ENCODE data around the gene C22orf31.

DNA sequence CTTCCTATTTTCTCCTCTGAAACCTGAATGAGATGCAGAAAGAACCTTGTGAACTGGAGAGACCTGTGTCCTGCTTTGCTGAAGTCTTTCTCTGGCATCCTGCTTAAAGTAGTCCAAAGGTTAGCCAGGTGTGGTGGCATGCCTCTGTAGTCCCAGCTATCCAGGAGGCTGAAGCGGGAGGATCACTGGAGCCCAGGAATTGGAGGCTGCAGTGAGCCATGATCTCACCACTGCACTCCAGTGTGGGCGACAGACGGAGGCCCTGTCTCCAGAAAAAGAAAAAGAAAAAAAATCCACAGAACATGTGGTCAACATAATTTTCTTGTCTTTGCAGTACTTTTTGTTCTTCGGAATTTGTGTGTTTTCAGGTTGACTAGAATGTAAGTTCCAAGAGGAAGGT is 8.9 kb upstream of the C22orf31 start:
- TF ChIP-seq, protein P1, sequence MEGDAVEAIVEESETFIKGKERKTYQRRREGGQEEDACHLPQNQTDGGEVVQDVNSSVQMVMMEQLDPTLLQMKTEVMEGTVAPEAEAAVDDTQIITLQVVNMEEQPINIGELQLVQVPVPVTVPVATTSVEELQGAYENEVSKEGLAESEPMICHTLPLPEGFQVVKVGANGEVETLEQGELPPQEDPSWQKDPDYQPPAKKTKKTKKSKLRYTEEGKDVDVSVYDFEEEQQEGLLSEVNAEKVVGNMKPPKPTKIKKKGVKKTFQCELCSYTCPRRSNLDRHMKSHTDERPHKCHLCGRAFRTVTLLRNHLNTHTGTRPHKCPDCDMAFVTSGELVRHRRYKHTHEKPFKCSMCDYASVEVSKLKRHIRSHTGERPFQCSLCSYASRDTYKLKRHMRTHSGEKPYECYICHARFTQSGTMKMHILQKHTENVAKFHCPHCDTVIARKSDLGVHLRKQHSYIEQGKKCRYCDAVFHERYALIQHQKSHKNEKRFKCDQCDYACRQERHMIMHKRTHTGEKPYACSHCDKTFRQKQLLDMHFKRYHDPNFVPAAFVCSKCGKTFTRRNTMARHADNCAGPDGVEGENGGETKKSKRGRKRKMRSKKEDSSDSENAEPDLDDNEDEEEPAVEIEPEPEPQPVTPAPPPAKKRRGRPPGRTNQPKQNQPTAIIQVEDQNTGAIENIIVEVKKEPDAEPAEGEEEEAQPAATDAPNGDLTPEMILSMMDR (IDR thresholded peaks at IDR 0.05; ENCODE audit: low read depth, low read length, poor library complexity, severe bottlenecking): no peak
- no peak for TF ChIP-seq EZH2phosphoT487 (IDR thresholded peaks at IDR 0.05; ENCODE audit: borderline replicate concordance, low read length)

Data from DOHH2 (cell line).